Spleen (tissue), 11 donors: ENCODE measurements around the gene MAP3K14. TPM values are rescaled to one million over a fixed set of nuclear protein-coding genes. Genes with fewer than 3 reads are reported as not detected.

Source experiments
- DNase-seq: peaks from one replicate; pipeline ENCODE4 v3.0.0-alpha.2; 2020
- H3K27ac ChIP-seq, 8 donors: fragments of 200-600 bp; sonication (generic) in 7 of 8; 1 replicate in 4 of 8; 2 replicates in 4 of 8; pipeline versions ENCODE4 v1.5.0 to v1.8.0; 2016 to 2021; ENCODE audit warnings: inconsistent platforms in 4 of 8, mild to moderate bottlenecking in 4 of 8, moderate library complexity in 1 of 8
- H3K27me3 ChIP-seq, 7 donors: fragments of 200-600 bp; sonication (generic) in 6 of 7; replicated peaks in 1 of 7; 1 replicate in 4 of 7; 2 replicates in 3 of 7; pipeline versions ENCODE4 v1.5.0 to v1.8.0; 2016 to 2021; ENCODE audit warnings: inconsistent platforms in 3 of 7, mild to moderate bottlenecking in 1 of 7
- H3K36me3 ChIP-seq, 6 donors: fragments of 200-600 bp; sonication (generic) in 5 of 6; 1 replicate in 4 of 6; 2 replicates in 2 of 6; pipeline versions ENCODE4 v1.5.0 to v1.8.0; 2016 to 2021; ENCODE audit warnings: inconsistent platforms in 2 of 6
- H3K4me1 ChIP-seq, 6 donors: fragments of 200-600 bp; sonication (generic) in 5 of 6; 1 replicate in 3 of 6; 2 replicates in 3 of 6; pipeline versions ENCODE4 v1.5.0 to v1.8.0; 2016 to 2021; ENCODE audit warnings: inconsistent platforms in 3 of 6
- H3K4me3 ChIP-seq, 8 donors: fragments of 200-600 bp; sonication (generic) in 7 of 8; 1 replicate in 4 of 8; 2 replicates in 4 of 8; pipeline versions ENCODE4 v1.5.0 to v1.8.0; 2016 to 2021; ENCODE audit warnings: inconsistent platforms in 4 of 8, mild to moderate bottlenecking in 4 of 8, moderate library complexity in 2 of 8
- H3K9me3 ChIP-seq, 8 donors: fragments of 200-600 bp; sonication (generic) in 7 of 8; 1 replicate in 4 of 8; 2 replicates in 4 of 8; pipeline versions ENCODE4 v1.5.0 to v1.8.0; 2016 to 2021; ENCODE audit warnings: inconsistent platforms in 4 of 8
- POLR2A ChIP-seq, 3 donors: fragments of 450-650 bp; IDR thresholded peaks; one replicate each; pipeline ENCODE4 v1.5.1; 2017; ENCODE audit warnings: antibody characterized with exemption in 3 of 3, mild to moderate bottlenecking in 1 of 3
- POLR2AphosphoS5 ChIP-seq, 3 donors: sonication (generic); formaldehyde crosslinking; IDR thresholded peaks; one replicate each; pipeline ENCODE4 v1.5.1; 2017; ENCODE audit warnings: antibody characterized with exemption in 3 of 3
- WGBS, 5 donors: extraction: QIAGEN DNeasy Blood & Tissue Kit in 3 of 5; methylation state at CpG; one replicate each; pipeline versions ENCODE4 v1.1.5 to v1.1.7; 2013 to 2018; 5-methylcytosine and 5-hydroxymethylcytosine counted together
- intact Hi-C: fragments of 100-400 bp; cut with DNase I; formaldehyde crosslinking; loops from one replicate; pipeline ENCODE4 v1.15.0; 2023; ENCODE audit warnings: low total_unique reads
- polyA plus RNA-seq, 3 donors: library from polyadenylated mRNA; stranded (reverse); fragments of 200-250 nt; gene quantifications; one replicate each; pipeline ENCODE4 v1.2.1, GENCODE V29; 2013
- total RNA-seq, 7 donors: library from RNA; depleted of rRNA in 3 of 7; stranded (reverse); fragments of >200 nt in 3 of 7; fragmentation: NEBNext Ultra II Directional in 4 of 7; extraction: Animal tissue kit (Norgen Biotek cat#: 25700) in 4 of 7; gene quantifications; one replicate each; pipeline versions ENCODE4 v1.1.0 to v1.2.1, GENCODE V29; 2016 to 2021
- TF ChIP-seq, protein P1 (sequence below), 11 experiments: fragments of 200-600 bp in 7 of 11; fragments of 450-650 bp in 4 of 11; sonication (generic) in 4 of 11; IDR thresholded peaks in 8 of 11; conservative IDR thresholded peaks in 3 of 11; 1 replicate in 7 of 11; 2 replicates in 4 of 11; pipeline versions ENCODE4 v1.4.0 to v1.8.0; 2016 to 2021; ENCODE audit warnings: antibody characterized with exemption in 11 of 11, inconsistent platforms in 4 of 11, mild to moderate bottlenecking in 1 of 11
- donor health status: healthy with polysubstance abuse.
- donor health status: DM: no; HTN: no; CAD: no; lungs with moderate emphysema.
- donor health status: DM: no; HTN: no; CAD: no.
- donor health status: Bipolar disorder and iron deficiency.
- donor health status: healthy.
- donor health status: DM: no; HTN: no; CAD: no.
- donor health status: DM: yes; HTN: yes; CAD: no.

The MAP3K14 gene
- total and polyA plus RNA-seq, 10 donors = 17.3 to 36.3 (median 28.0) TPM

DNA sequence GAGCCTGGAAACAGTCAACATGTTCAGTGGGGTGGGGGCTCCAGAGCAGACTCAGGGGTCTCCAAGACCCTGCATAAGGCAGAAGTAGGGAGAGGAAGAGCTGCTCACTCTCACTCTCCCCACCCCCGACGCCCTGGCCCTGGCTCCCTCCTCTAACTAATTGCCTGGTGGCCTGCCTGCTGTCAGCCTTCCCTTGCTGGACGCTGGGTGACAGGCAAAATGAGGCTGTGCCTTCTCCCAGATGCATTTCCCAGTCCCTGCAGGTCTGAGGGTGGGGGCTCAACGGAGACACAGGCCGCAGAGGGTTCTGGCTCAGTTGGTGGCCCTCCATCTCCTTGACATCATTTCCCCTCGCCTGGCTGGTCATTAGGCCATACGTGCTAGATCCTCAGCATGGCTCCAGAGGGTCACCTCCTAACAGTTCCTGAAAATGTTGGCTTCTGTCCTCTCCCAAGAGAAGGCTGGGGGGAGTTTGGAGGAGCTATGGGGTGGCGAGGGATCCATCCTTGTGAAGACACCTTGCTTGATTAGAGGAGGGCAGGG, 93.8 kb downstream of the MAP3K14 start:
- peak; percentile 87 for DNase-seq
- peaks cover 34 to 88% (median 81%) of the 10 kb centered on the region in 6 donors for H3K4me1 ChIP-seq
- H3K27ac ChIP-seq = peak overlapping the region; percentile 93 to 99 (median 96)
- H3K36me3 ChIP-seq = peaks cover 0 to 8% (median 0%) of the 10 kb centered on the region in 6 donors
- no peaks in the 10 kb centered on the region for H3K9me3 ChIP-seq
- TF ChIP-seq POLR2A (IDR thresholded peaks at IDR 0.05) (no peak), POLR2AphosphoS5 (IDR thresholded peaks at IDR 0.05) (no peak)
- TF ChIP-seq, protein P1, sequence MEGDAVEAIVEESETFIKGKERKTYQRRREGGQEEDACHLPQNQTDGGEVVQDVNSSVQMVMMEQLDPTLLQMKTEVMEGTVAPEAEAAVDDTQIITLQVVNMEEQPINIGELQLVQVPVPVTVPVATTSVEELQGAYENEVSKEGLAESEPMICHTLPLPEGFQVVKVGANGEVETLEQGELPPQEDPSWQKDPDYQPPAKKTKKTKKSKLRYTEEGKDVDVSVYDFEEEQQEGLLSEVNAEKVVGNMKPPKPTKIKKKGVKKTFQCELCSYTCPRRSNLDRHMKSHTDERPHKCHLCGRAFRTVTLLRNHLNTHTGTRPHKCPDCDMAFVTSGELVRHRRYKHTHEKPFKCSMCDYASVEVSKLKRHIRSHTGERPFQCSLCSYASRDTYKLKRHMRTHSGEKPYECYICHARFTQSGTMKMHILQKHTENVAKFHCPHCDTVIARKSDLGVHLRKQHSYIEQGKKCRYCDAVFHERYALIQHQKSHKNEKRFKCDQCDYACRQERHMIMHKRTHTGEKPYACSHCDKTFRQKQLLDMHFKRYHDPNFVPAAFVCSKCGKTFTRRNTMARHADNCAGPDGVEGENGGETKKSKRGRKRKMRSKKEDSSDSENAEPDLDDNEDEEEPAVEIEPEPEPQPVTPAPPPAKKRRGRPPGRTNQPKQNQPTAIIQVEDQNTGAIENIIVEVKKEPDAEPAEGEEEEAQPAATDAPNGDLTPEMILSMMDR (IDR thresholded peaks at IDR 0.05 in 8 of 11, conservative IDR thresholded peaks at IDR 0.05 in 3 of 11) = no peak
- H3K4me3 ChIP-seq = peak overlapping the region; percentile 57 to 80 (median 68)
- H3K27me3 ChIP-seq = peaks cover 0 to 17% (median 0%) of the 10 kb centered on the region in 7 donors
- intact Hi-C loops = no loop called here
- WGBS, 5 donors = 15 to 30% (median 23%) methylated on average over 4 to 8 of the region's 8 CpGs

DNA sequence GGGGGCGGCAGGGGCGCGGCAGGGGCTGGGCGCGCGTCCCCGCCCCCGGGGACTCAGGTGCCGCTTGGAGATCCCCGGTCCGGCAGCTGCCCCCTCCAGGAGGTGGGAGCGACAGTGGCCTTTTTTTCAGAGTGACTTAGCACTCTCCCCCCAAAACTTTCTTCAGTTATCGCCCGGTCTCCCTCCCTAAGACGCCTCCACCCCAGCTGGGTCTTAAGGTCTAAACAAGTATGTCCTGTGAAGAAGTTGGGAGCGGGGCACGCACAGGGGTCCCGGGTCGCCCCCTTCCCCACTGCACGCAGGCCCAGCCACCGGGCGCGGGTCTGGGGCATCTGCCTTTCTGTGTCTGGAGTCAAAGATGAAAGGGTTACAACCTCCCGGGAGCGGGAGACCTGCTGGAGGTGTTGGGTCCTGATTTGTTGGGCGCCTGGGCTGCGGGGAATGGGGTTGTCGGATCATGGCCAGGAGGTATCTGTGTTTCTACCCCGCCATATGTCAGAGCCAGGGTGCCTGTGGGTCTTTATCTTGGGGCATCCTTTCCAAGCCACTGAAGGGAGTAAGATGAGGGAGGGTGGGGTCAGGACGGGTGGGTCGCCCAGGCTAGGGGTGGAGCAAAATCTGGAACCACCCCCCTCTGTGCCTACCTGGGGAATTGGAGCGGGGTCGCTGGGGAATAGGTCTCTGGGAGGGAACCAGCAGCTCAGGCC, 94.4 kb downstream of the MAP3K14 start:
- intact Hi-C loops = no loop called here
- TF ChIP-seq POLR2A (IDR thresholded peaks at IDR 0.05) = no peak
- peak; percentile 8 to 45 (median 26) for TF ChIP-seq POLR2AphosphoS5 (IDR thresholded peaks at IDR 0.05)
- TF ChIP-seq, protein P1 (IDR thresholded peaks at IDR 0.05 in 8 of 11, conservative IDR thresholded peaks at IDR 0.05 in 3 of 11) = no peak
- Histone ChIP-seq H3K27me3 (peaks cover 0 to 17% (median 0%) of the 10 kb centered on the region in 7 donors), H3K9me3 (no peaks in the 10 kb centered on the region), H3K4me1 (peaks cover 27 to 82% (median 74%) of the 10 kb centered on the region in 6 donors), H3K36me3 (peaks cover 0 to 8% (median 0%) of the 10 kb centered on the region in 6 donors), H3K27ac (peak overlapping the region; percentile 93 to 99 (median 96)), H3K4me3 (peak overlapping the region; percentile 57 to 80 (median 68))
- peak; percentile 86 for DNase-seq
- WGBS, 5 donors = 4 to 16% (median 9%) methylated on average over 19 to 33 of the region's 33 CpGs

DNA sequence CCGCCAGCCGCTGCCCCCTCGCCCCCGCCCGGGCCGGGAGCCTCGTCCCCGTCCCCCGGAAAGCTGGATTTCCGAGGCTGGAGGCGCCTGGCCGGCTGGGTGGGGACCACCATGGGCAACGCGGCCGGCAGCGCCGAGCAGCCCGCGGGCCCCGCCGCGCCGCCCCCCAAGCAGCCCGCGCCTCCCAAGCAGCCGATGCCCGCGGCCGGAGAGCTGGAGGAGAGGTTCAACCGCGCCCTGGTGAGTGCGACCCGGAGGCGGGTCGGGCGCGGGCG, 94.9 kb downstream of the MAP3K14 start:
- peaks cover 26 to 77% (median 69%) of the 10 kb centered on the region in 6 donors for H3K4me1 ChIP-seq
- intact Hi-C loops = no loop called here

More for the DNA sequence above, 94.9 kb downstream of the MAP3K14 start:
- H3K36me3 ChIP-seq = peaks cover 0 to 8% (median 0%) of the 10 kb centered on the region in 6 donors
- peak; percentile 89 for DNase-seq
- peak overlapping the region; percentile 57 to 80 (median 68) for H3K4me3 ChIP-seq
- H3K27ac ChIP-seq = peak overlapping the region; percentile 93 to 99 (median 96)
- WGBS, 5 donors = 0 to 1% (median 1%) methylated on average over 30 to 38 of the region's 38 CpGs; no CpG with 5 or more reads in 2 of the 5 donors
- peaks cover 0 to 17% (median 0%) of the 10 kb centered on the region in 7 donors for H3K27me3 ChIP-seq
- H3K9me3 ChIP-seq = no peaks in the 10 kb centered on the region
- TF ChIP-seq POLR2AphosphoS5 (IDR thresholded peaks at IDR 0.05) = no peak
- TF ChIP-seq, protein P1 (IDR thresholded peaks at IDR 0.05 in 8 of 11, conservative IDR thresholded peaks at IDR 0.05 in 3 of 11) = no peak
- no peak for TF ChIP-seq POLR2A (IDR thresholded peaks at IDR 0.05)
